ENCODE measurements around the gene COL8A2.

Gene COL8A2

DNA sequence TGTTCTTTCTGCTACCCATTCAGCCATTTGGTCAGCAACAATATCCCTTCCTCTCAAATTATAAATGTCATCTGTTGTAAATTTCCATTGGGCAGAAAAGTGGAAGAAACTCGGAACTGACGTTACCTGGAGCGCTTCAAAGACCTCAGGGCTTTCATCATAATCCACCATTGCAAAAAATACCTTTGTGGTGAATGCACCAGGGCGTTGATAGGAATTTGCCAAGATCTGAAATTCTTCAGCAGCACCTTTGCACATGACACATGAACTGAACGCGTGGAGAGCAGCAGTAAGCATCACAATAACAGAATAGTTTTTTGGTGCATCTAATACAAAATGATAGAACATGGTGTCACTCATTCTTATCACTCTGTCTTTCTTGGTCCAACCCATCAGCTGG lies 44.2 kb downstream of the COL8A2 start:
- Histone ChIP-seq H3K4me3 (replicated peaks; ENCODE audit: low read depth, low read length) (no peak overlapping the region), H3K27me3 (replicated peaks; ENCODE audit: control insufficient read depth, insufficient read depth, low read length) (no peaks in the 10 kb centered on the region), H3K36me3 (ENCODE audit: control insufficient read depth, insufficient read depth, low read length) (no peaks in the 10 kb centered on the region)
- TF ChIP-seq, protein P1, sequence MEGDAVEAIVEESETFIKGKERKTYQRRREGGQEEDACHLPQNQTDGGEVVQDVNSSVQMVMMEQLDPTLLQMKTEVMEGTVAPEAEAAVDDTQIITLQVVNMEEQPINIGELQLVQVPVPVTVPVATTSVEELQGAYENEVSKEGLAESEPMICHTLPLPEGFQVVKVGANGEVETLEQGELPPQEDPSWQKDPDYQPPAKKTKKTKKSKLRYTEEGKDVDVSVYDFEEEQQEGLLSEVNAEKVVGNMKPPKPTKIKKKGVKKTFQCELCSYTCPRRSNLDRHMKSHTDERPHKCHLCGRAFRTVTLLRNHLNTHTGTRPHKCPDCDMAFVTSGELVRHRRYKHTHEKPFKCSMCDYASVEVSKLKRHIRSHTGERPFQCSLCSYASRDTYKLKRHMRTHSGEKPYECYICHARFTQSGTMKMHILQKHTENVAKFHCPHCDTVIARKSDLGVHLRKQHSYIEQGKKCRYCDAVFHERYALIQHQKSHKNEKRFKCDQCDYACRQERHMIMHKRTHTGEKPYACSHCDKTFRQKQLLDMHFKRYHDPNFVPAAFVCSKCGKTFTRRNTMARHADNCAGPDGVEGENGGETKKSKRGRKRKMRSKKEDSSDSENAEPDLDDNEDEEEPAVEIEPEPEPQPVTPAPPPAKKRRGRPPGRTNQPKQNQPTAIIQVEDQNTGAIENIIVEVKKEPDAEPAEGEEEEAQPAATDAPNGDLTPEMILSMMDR (IDR thresholded peaks at IDR 0.05; ENCODE audit: insufficient read depth, low read length, poor library complexity, severe bottlenecking), result no peak
- no peak for DNase-seq (ENCODE audit: extremely low read depth, insufficient read length)

DNA sequence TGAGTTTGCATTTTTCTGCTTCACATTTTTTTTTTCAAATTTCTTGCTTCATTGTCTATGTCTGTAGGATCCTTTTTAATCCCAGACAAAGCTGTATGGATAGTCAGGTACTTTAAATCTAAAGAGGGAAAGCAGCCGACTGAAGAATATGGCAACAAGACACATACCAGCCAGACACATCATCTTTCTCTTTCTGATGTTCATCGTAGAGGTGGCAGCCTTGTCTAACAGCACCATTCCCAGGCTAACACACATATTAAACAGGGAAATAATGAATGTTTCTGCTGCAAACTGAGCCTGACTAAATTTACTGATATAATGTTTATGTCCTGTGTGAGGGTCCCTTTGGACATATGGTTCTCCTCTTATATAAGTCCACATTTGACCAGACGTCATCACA lies 44.8 kb downstream of the COL8A2 start:
- DNase-seq (ENCODE audit: extremely low read depth, insufficient read length), result no peak
- Histone ChIP-seq H3K4me3 (replicated peaks; ENCODE audit: low read depth, low read length) (no peak overlapping the region), H3K27me3 (replicated peaks; ENCODE audit: control insufficient read depth, insufficient read depth, low read length) (no peaks in the 10 kb centered on the region), H3K36me3 (ENCODE audit: control insufficient read depth, insufficient read depth, low read length) (no peaks in the 10 kb centered on the region)
- TF ChIP-seq, protein P1 (IDR thresholded peaks at IDR 0.05; ENCODE audit: insufficient read depth, low read length, poor library complexity, severe bottlenecking), result no peak

DNA sequence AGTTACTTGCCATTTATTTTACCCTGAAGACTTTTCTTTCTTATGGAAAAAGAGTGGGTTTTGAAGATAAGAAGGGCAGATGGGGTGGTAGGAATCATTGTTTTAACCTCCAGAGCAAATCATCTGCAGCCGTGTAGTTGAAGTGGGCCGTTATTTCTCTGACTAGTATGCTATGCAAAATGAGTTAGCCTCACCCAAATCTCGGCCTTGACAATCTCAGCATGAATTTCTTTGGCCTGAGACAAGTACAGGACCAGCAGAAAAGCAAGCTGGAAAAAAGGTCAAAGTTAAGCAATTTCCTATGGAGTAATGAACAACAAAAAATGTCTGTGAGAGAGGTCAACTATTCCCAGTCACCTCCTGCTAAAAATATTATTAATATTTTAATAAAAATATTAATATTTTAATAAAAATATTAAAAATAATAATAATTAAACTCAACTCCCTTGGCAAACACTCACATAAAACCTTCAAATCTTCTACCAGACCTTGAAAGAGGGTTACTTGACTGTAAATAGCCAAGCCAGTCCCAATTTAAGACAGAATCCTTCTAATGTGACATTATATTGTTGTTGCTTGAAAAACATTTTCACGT lies 47.9 kb downstream of the COL8A2 start:
- Histone ChIP-seq H3K36me3 (ENCODE audit: control insufficient read depth, insufficient read depth, low read length) (no peaks in the 10 kb centered on the region), H3K27me3 (replicated peaks; ENCODE audit: control insufficient read depth, insufficient read depth, low read length) (no peaks in the 10 kb centered on the region), H3K4me3 (replicated peaks; ENCODE audit: low read depth, low read length) (no peak overlapping the region)
- no peak for DNase-seq (ENCODE audit: extremely low read depth, insufficient read length)
- TF ChIP-seq, protein P1 (IDR thresholded peaks at IDR 0.05; ENCODE audit: insufficient read depth, low read length, poor library complexity, severe bottlenecking), result no peak

DNA sequence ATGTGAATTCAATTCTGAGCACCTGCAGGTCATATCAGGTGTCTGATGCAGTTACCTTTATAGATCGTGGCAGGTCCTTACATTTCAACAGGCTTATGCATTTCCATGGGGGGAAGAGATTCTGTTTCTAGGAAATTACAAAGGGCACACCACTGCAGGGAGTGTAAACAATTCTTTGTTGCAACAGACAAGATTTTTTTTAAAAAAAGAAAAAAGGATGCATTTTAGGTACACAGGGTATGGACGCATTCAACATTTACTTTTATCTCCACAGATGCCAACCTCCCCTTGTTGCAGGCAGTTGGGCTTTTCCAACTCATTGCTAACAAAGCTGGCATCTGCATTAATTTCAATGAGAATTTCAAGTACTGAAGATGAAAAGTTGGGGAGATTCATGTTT lies 54.7 kb downstream of the COL8A2 start:
- H3K27me3 ChIP-seq (replicated peaks; ENCODE audit: control insufficient read depth, insufficient read depth, low read length), result no peaks in the 10 kb centered on the region
- TF ChIP-seq, protein P1 (IDR thresholded peaks at IDR 0.05; ENCODE audit: insufficient read depth, low read length, poor library complexity, severe bottlenecking), result no peak
- no peak for DNase-seq (ENCODE audit: extremely low read depth, insufficient read length)
- no peaks in the 10 kb centered on the region for H3K36me3 ChIP-seq (ENCODE audit: control insufficient read depth, insufficient read depth, low read length)
- no peak overlapping the region for H3K4me3 ChIP-seq (replicated peaks; ENCODE audit: low read depth, low read length)

DNA sequence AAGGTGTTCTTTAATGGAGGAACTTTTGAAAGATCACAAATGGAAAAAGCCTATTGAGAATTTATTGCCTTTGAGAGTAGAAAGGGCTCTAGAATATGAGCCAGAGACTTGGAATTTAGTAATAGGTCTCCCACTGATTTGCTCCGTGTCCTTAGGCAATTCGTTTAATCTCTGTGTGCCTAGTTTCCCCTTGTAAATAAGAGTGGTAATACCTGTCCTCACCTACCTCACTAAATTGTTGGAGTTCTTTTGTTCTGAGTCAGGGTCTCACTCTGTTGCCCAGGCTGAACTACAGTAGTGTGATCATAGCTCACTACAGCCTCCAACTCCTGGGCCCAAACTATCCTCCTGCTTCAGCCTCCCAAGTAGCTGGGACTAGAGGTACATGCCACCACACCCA lies 56.2 kb downstream of the COL8A2 start:
- DNase-seq (ENCODE audit: extremely low read depth, insufficient read length), result no peak
- Histone ChIP-seq H3K27me3 (replicated peaks; ENCODE audit: control insufficient read depth, insufficient read depth, low read length) (no peaks in the 10 kb centered on the region), H3K36me3 (ENCODE audit: control insufficient read depth, insufficient read depth, low read length) (no peaks in the 10 kb centered on the region), H3K4me3 (replicated peaks; ENCODE audit: low read depth, low read length) (no peak overlapping the region)
- TF ChIP-seq, protein P1 (IDR thresholded peaks at IDR 0.05; ENCODE audit: insufficient read depth, low read length, poor library complexity, severe bottlenecking), result no peak

DNA sequence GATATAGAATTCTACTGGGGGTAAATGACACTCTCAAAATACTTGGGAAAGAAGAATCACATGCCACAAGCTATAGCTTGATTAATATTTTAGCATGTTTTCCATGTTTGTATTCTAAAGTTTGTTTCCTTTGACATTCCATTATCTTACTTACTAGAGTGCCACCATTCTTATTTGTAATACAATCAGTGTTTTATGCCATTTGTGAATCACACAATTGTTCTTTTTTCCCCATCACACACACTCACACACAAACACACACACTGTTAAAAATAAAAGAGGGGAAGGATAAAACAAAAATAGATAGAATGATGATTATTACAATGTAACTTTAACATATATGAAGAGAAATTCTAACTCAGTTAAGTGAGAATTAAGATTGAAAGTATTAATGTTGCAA lies 57.2 kb downstream of the COL8A2 start:
- DNase-seq (ENCODE audit: extremely low read depth, insufficient read length), result no peak
- Histone ChIP-seq H3K4me3 (replicated peaks; ENCODE audit: low read depth, low read length) (no peak overlapping the region), H3K27me3 (replicated peaks; ENCODE audit: control insufficient read depth, insufficient read depth, low read length) (no peaks in the 10 kb centered on the region), H3K36me3 (ENCODE audit: control insufficient read depth, insufficient read depth, low read length) (no peaks in the 10 kb centered on the region)
- TF ChIP-seq, protein P1 (IDR thresholded peaks at IDR 0.05; ENCODE audit: insufficient read depth, low read length, poor library complexity, severe bottlenecking), result no peak

Data from GM06990 (cell line).